Ascending aorta (tissue), 2 donors: ENCODE measurements around the gene MAST3. TPM values are rescaled to one million over a fixed set of nuclear protein-coding genes. Genes with fewer than 3 reads are reported as not detected.
"Not testable (repeated sequence)": the region's sequence is repeated elsewhere in the genome, so short reads cannot be mapped to it uniquely, and the experiment has no call there.

Source experiments
- DNase-seq, 2 donors: peaks; one replicate each; pipeline ENCODE4 v3.0.0-alpha.2; 2019; ENCODE audit warnings: low spot score in 2 of 2
- H3K27ac ChIP-seq, 2 donors: fragments of 200-600 bp; sonication (generic); one replicate each; pipeline ENCODE4 v1.5.1; 2016 to 2017; ENCODE audit warnings: mild to moderate bottlenecking in 1 of 2
- H3K27me3 ChIP-seq: fragments of 200-600 bp; sonication (generic); one replicate; pipeline ENCODE4 v1.5.1; 2017
- H3K36me3 ChIP-seq, 2 donors: fragments of 200-600 bp; sonication (generic); one replicate each; pipeline ENCODE4 v1.5.1; 2016
- H3K4me1 ChIP-seq, 2 donors: fragments of 200-600 bp; sonication (generic); one replicate each; pipeline ENCODE4 v1.5.1; 2016 to 2017; ENCODE audit warnings: mild to moderate bottlenecking in 1 of 2
- H3K4me3 ChIP-seq, 2 donors: fragments of 200-600 bp; sonication (generic); one replicate each; pipeline ENCODE4 v1.5.1; 2016 to 2017; ENCODE audit warnings: mild to moderate bottlenecking in 1 of 2
- H3K9me3 ChIP-seq, 2 donors: fragments of 200-600 bp; sonication (generic); one replicate each; pipeline ENCODE4 v1.5.1; 2016
- CTCF ChIP-seq, 3 experiments: fragments of 200-600 bp in 2 of 3; fragments of 450-650 bp in 1 of 3; sonication (generic) in 2 of 3; IDR thresholded peaks; one replicate each; pipeline ENCODE4 v1.5.1; 2016 to 2019; ENCODE audit warnings: antibody characterized with exemption in 3 of 3, mild to moderate bottlenecking in 1 of 3, moderate library complexity in 1 of 3
- intact Hi-C: fragments of 100-400 bp; cut with DNase I; formaldehyde crosslinking; loops from one replicate; pipeline ENCODE4 v1.15.1; 2023
- total RNA-seq: library from RNA; depleted of rRNA; stranded (reverse); fragments of >200 nt; gene quantifications from one replicate; pipeline ENCODE4 v1.1.0, GENCODE V29; 2016

The MAST3 gene
- total RNA-seq, 1 donor from 2014 or later, result 32.8 TPM

GRCh38 chr19:18155095-18156087 lies 57.8 kb downstream of the MAST3 start:
- Histone ChIP-seq H3K4me1 (peaks cover 15 to 24% of the 10 kb centered on the region in 2 donors), H3K4me3 (no peak overlapping the region), H3K9me3 (no peaks in the 10 kb centered on the region), H3K27ac (peak overlapping the region in 1 of 2 donors; percentile 11), H3K27me3 (no peaks in the 10 kb centered on the region), H3K36me3 (peaks cover 0 to 6% of the 10 kb centered on the region in 2 donors)
- intact Hi-C loops, result no loop called here
- no peak for DNase-seq
- TF ChIP-seq CTCF (IDR thresholded peaks at IDR 0.05), result no peak

- peaks cover 20 to 30% of the 10 kb centered on the region in 2 donors for H3K4me1 ChIP-seq
- DNase-seq, result no peak
- no peaks in the 10 kb centered on the region for H3K27me3 ChIP-seq
- intact Hi-C loops, result no loop called here
- no peaks in the 10 kb centered on the region for H3K9me3 ChIP-seq
- H3K4me3 ChIP-seq, result no peak overlapping the region
- TF ChIP-seq CTCF (IDR thresholded peaks at IDR 0.05), result no peak
- H3K27ac ChIP-seq, result peak overlapping the region; percentile 65 to 66
- H3K36me3 ChIP-seq, result peaks cover 0 to 6% of the 10 kb centered on the region in 2 donors
These were observed 58.7 kb downstream of the MAST3 start for GRCh38 chr19:18156268-18156667.

- H3K27ac ChIP-seq, result peak overlapping the region; percentile 65 to 66
- intact Hi-C loops, result no loop called here
- H3K9me3 ChIP-seq, result no peaks in the 10 kb centered on the region
- DNase-seq, result peak in 1 of 2 donors; percentile 82
- TF ChIP-seq CTCF (IDR thresholded peaks at IDR 0.05), result no peak
- no peak overlapping the region for H3K4me3 ChIP-seq
- H3K36me3 ChIP-seq, result peaks cover 0 to 6% of the 10 kb centered on the region in 2 donors
- H3K4me1 ChIP-seq, result peaks cover 20 to 36% of the 10 kb centered on the region in 2 donors
- H3K27me3 ChIP-seq, result no peaks in the 10 kb centered on the region
These were observed 59.4 kb downstream of the MAST3 start for GRCh38 chr19:18156841-18157464.

GRCh38 chr19:18157465-18158063 lies 60.0 kb downstream of the MAST3 start:
- Histone ChIP-seq H3K27ac (peak overlapping the region; percentile 65 to 66), H3K36me3 (peaks cover 3 to 7% of the 10 kb centered on the region in 2 donors), H3K27me3 (no peaks in the 10 kb centered on the region), H3K4me1 (peaks cover 20 to 37% of the 10 kb centered on the region in 2 donors), H3K9me3 (no peaks in the 10 kb centered on the region), H3K4me3 (no peak overlapping the region)
- intact Hi-C loops, result no loop called here
- no peak for DNase-seq
- TF ChIP-seq CTCF (IDR thresholded peaks at IDR 0.05), result no peak

GRCh38 chr19:18158467-18158866 lies 60.9 kb downstream of the MAST3 start:
- intact Hi-C loops, result no loop called here
- H3K36me3 ChIP-seq, result peaks cover 11 to 16% of the 10 kb centered on the region in 2 donors
- DNase-seq, result no peak
- H3K27me3 ChIP-seq, result no peaks in the 10 kb centered on the region
- H3K4me3 ChIP-seq, result no peak overlapping the region
- peaks cover 20 to 37% of the 10 kb centered on the region in 2 donors for H3K4me1 ChIP-seq
- no peak for TF ChIP-seq CTCF (IDR thresholded peaks at IDR 0.05)
- H3K9me3 ChIP-seq, result no peaks in the 10 kb centered on the region
- no peak overlapping the region for H3K27ac ChIP-seq

- H3K4me3 ChIP-seq, intact Hi-C loops, DNase-seq, H3K27me3 ChIP-seq, H3K27ac ChIP-seq, H3K9me3 ChIP-seq: not testable (repeated sequence)
- Histone ChIP-seq H3K4me1 (peaks cover 17 to 32% of the 10 kb centered on the region in 2 donors), H3K36me3 (peaks cover 12 to 22% of the 10 kb centered on the region in 2 donors)
These were observed 61.6 kb downstream of the MAST3 start for GRCh38 chr19:18159059-18159616.
